GM10847 (cell line): ENCODE measurements around the gene PHYH.

Experiments used
- POLR2A ChIP-seq: IDR thresholded peaks from 2 replicates; pipeline ENCODE4 v1.6.1; 2011; ENCODE audit not compliant: insufficient read length; ENCODE audit errors: extremely low read depth

PHYH gene

GRCh38 chr10:13298748-13299436, 972 bp downstream of the PHYH start:
- no peak for TF ChIP-seq POLR2A

- TF ChIP-seq POLR2A, result no peak
These were observed 3.4 kb downstream of the PHYH start for GRCh38 chr10:13296476-13296875.

GRCh38 chr10:13294784-13295183, 5.1 kb downstream of the PHYH start:
- no peak for TF ChIP-seq POLR2A

GRCh38 chr10:13291821-13292773, 7.8 kb downstream of the PHYH start:
- no peak for TF ChIP-seq POLR2A

- TF ChIP-seq POLR2A, result no peak
These were observed 8.8 kb downstream of the PHYH start for GRCh38 chr10:13291061-13291460.

- TF ChIP-seq POLR2A, result no peak
These were observed 15.8 kb downstream of the PHYH start for GRCh38 chr10:13284050-13284449.

GRCh38 chr10:13276749-13277365, 23.0 kb downstream of the PHYH start:
- no peak for TF ChIP-seq POLR2A

GRCh38 chr10:13272164-13272571, 27.7 kb downstream of the PHYH start:
- TF ChIP-seq POLR2A, result no peak

GRCh38 chr10:13271552-13272163, 28.2 kb downstream of the PHYH start:
- TF ChIP-seq POLR2A, result no peak

- TF ChIP-seq POLR2A, result no peak
These were observed 28.9 kb downstream of the PHYH start for GRCh38 chr10:13270877-13271551.

GRCh38 chr10:13268841-13269240, 31.0 kb downstream of the PHYH start:
- TF ChIP-seq POLR2A, result no peak

GRCh38 chr10:13268310-13268709, 31.6 kb downstream of the PHYH start:
- TF ChIP-seq POLR2A, result no peak

- no peak for TF ChIP-seq POLR2A
These were observed 36.3 kb downstream of the PHYH start for GRCh38 chr10:13263591-13263990.

- TF ChIP-seq POLR2A, result no peak
These were observed 37.4 kb downstream of the PHYH start for GRCh38 chr10:13262433-13262832.

GRCh38 chr10:13257621-13258140, 42.2 kb downstream of the PHYH start:
- no peak for TF ChIP-seq POLR2A
